CD4-positive, alpha-beta T cell treated with Interferon gamma for 1 hour (primary cell): ENCODE data around the gene PRSS12.
"Not testable (repeated sequence)": the region's sequence is repeated elsewhere in the genome, so short reads cannot be mapped to it uniquely, and the experiment has no call there.

ENCODE experiments used
- DNase-seq: peaks from one replicate; pipeline ENCODE4 v3.0.0-alpha.2; 2020

PRSS12 gene, protein sequence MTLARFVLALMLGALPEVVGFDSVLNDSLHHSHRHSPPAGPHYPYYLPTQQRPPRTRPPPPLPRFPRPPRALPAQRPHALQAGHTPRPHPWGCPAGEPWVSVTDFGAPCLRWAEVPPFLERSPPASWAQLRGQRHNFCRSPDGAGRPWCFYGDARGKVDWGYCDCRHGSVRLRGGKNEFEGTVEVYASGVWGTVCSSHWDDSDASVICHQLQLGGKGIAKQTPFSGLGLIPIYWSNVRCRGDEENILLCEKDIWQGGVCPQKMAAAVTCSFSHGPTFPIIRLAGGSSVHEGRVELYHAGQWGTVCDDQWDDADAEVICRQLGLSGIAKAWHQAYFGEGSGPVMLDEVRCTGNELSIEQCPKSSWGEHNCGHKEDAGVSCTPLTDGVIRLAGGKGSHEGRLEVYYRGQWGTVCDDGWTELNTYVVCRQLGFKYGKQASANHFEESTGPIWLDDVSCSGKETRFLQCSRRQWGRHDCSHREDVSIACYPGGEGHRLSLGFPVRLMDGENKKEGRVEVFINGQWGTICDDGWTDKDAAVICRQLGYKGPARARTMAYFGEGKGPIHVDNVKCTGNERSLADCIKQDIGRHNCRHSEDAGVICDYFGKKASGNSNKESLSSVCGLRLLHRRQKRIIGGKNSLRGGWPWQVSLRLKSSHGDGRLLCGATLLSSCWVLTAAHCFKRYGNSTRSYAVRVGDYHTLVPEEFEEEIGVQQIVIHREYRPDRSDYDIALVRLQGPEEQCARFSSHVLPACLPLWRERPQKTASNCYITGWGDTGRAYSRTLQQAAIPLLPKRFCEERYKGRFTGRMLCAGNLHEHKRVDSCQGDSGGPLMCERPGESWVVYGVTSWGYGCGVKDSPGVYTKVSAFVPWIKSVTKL

DNA sequence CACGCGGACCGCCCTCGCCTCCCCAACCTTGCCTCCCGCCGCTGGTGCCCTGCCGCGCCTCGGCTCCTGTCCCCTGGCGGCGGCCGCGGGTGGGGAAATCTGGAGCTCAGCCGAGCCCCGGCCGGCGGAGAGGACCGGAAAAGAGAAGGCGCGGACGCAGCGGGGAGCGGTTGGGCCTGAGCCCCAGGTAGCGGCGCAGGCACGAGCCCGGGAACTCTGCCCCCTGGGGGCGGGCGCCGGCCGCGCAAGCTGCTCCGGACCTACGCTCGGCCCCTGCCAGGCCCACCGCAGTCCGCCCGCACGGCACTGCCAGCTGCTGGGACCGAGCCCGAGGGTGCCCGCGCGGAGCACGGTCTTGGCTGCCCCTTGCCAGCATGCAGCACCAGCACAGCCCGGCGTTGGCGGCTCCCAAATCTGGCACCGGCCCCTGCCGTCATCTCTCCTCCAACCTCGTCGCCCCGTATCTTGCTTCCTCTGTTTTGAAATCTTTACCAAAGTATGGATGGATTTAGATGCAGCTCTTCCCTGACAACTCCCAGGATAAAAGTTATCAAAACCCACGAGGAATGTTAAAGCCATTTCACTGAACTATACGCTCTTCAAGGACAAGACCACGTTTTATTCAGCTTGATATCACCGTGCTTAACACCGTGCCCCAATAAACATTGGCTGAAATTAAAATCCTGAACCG, at the start of gene PRSS12:
Gene PRSS12, minus strand, starts transcription at position 161 of the 691 bp plus-strand sequence. CDS start 283 bp downstream, outside the sequence.
- DNase-seq = peak; percentile 38

DNA sequence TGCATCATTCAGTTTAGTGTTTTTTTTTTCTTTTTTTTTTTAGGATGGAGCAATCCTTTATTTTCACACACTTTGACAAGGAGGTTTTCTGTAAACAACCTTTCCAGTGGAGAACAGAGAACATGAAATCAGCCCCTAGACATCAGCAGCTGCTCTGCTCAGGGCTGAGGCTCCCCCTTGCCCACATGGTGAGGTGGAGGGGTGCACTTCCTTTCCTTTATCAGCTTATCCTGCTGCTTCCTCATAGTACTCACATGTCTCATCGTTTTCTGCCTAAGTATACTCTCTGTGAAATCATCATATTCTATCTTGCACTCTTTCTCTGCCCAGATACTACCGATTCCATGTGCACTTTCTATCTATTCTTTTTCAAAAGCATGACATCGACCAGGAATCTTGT, 47.6 kb upstream of the PRSS12 start:
- no peak for DNase-seq

DNA sequence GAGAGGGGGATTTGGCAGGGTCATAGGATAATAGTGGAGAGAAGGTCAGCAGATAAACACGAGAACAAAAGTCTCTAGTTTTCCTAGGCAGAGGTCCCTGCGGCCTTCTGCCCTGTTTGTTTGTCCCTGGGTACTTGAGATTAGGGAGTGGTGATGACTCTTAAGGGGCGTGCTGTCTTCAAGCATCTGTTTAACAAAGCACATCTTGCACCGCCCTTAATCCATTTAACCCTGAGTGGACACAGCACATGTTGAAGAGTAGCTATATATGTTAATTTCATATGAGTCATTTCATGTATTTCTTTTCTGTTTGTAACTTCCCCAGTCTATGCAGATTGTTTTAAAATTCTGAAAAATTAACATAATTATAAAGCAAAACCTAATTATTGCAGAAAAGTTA, 47.1 kb upstream of the PRSS12 start:
- not testable (repeated sequence) for DNase-seq

DNA sequence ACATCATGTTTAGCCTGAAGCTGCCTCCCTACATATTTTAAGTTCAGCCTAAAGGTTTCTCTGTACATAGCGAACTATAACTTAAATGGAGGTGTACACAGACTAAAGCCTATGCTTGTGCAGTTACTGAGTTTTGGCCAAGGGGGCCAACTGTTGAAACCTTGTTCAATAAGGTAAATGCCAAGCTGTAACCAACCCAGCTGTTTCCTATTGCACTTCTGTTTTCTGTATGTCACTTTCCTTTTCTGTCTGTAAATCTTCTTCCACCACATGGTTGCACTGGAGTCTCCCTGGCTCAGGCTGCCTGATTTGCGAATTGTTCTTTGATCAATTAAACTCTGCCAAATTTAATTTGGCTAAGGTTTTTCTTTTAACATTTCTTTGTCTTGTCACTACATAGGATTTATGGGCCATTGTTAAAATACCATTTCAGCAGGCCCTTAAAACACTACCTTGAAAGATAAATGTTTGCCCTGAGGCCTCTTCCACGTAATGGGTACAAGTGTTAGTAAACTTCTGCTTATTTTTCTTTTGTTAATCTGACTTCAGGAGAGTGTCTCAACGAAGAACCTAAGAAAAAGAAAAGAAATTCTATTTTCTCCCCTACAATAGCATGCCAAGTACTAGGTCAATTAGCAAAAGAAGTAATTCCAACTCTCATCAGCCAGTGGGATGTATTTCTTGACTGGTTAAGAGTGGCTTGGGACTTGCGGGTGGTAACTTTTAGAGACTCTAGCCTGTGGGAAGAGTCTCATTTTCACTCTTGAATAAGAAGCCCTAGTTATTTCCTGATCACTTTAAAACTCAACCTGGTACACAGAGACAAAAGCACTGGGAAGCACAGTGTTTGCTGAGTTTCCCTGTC, 45.7 kb upstream of the PRSS12 start:
- no peak for DNase-seq

DNA sequence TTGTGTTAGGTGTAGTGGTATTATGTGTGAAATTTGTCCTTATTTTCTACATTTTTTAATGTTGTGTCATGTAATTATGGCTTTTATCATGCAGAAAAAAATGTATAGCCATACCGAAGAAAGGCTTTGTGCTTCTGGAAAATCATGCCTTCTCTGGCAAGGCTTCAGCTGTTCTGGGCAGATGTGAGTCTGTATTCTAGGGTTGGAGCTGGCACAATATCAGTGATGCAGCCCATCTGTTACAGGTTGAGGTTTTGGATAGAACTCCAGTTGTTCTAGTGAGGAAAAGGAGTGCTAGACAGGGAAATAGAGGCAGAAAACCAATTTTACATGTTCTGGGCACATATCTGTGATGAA, 44.8 kb upstream of the PRSS12 start:
- no peak for DNase-seq

DNA sequence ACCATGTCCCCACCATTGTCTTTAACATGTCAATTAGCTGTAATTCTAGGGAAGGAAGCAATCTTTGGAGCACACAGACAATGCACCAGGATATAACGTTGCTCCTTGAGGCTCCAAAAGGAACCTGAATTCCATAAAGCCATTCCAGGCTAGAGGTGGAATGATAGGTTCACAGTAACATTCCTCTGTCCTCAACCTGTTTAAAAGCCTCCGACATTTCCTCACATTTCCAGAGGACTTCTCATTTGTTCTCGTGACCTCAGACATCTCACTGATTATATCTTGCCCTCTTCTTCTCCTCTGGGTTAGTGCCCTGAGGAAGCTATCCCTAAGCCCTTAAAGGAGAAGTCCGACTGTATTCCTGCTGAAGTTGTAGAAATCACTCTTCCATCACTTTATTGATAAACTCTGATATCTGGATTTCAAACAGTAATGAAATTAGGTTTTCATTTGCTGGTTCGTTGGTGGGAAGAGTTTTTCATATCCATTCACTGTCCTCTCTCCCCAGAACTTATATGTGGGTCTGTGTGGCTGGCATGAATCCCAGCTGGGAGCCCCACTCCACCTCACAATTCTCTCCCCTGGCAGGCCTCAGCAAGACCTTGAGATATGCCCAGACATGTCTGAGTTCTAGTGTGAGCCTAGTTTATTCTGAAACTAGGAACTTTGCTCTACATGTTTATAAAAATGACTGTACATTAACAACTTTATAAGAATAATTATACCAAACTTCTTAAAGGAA, 44.2 kb upstream of the PRSS12 start:
- no peak for DNase-seq

DNA sequence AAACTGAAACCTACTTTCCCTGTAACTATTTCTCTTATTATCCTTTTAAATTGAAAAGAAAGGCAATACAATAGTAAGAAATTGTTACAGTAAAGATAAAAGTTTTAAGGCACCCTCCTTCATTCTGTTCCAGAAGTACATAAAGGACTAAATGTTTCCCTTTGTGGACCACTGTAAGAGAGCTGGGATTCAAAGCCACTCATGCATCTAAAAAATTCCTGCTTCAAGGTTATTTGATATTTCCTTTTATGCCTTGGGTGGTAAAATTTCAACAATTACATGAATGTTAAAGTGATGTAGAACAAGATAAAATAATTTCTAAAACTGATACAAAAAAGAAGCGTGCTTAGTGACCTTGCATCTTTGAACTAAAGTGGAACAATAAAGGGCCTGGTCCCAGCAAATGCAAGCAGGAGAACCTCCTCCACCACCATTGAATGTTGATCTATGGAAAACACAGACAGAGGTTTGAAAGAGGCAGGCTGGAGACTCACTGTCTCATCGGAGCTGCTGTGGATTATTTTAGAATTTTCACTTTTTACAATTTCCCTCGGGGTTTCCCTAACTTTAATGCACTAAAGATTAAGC, 42.3 kb upstream of the PRSS12 start:
- DNase-seq = no peak

DNA sequence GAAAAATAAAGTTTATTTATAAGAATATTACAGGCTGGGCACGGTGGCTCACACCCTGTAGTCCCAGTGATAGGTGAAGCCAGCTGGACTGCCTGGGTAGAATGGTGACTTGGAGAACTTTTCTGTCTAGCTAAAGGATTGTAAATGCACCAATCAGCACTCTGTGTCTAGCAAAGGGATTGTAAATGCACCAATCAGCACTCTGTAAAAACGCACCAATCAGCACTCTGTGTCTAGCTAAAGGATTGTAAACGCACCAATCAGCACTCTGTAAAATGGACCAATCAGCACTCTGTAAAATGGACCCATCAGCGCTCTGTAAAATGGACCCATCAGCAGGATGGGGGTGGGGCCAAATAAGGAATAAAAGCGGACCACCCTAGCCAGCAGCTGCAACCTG, 39.7 kb upstream of the PRSS12 start:
- not testable (repeated sequence) for DNase-seq

DNA sequence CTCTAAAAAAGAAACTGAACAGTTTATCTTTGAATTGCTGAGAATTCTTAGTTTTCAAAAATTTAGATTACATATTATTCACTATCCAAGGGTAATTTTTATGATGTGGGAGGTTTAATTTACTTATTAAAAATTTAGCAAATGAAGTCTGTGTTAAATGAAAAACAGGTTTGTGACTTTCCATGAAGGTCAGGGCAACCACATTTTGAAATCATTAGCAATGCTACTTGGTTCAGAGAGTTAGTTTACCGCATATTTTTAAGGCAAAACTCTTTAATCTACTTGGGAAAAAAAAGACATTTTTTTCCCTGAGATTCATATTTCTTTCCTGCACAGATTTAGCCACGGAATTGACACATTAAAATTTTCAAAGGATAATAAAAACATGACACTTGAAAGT, 37.3 kb upstream of the PRSS12 start:
- DNase-seq = no peak

DNA sequence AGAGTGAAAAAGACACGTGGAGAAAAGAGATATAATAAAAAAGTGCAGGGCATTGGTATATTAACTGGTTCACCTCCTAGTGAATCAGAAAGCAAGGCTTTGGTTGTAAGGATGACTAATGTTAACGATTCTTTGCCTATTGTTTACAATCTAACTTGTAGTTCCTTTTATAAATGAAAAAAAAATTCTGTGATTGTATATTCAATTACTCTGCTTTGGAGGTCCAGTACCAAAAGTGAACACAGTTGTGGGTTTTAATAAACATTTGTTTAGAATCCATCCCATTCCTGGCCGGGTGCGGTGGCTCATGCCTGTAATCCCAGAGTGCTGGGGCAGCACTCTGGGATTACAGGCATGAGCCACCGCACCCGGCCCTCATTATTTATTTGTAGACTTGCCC, 36.9 kb upstream of the PRSS12 start:
- DNase-seq = no peak

DNA sequence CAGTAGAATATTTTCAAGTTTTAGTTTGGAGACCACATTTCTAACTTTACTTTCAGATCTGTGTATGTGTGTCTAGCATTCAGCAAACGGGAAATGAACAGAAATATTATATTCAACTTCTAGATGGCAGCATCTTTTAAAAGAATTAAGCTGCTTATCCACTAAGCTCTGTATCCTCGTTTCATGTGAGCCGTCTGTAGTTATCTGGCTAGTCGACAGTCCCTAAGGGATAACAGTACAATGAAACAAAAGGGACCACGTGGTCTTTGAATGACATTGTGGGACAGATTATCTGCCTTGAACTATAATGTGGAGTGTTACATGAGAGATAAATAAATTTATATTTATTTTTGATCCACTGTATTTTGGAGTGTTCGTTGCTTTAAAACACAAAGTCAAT, 35.8 kb upstream of the PRSS12 start:
- no peak for DNase-seq

DNA sequence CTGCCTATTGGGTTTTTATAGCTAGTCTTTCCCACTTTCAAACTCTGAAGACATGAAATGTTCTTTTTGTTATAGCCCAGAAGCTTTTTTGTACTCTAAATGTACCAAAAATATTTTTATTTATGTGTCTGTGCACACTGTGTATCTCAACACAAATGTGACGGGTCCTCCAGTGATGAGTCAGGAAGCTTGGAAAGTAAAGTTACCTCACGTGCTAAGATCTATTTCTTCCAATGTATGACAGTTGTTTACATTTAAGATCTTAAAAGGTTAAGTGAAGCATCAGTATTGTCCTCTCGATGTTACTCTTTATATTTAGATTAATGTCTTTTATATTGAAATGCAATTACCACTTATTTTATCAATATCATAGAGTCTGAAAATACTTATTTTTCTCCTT, 29.1 kb upstream of the PRSS12 start:
- DNase-seq = no peak

DNA sequence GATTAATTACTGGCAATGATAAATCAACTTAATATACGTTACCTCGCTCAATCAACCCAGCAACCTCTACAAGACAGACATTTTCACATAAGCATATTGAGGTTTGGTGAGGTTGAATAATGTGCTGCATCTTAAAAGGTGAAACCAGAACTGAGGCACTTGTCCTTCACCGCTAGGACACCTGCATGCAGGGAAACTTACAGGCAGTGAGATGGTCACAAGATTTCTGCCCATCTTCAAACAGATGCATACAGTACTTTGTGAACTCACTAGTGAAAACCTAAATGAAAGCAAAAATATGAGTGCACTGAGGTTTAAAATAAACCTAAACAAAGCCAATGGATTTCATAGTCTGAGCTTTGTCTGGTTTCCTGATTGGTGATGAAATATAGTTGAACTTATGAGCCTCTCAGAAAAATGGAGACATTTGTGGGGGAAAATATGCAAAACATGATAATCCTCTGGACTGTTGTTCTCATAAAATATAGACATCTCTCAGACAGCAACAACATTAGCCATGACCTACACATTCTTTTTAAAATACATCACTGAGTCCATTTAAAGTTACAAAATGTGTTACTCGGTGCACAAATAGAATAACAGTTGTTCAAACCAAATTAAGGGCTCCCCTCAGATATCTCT, 20.9 kb upstream of the PRSS12 start:
- no peak for DNase-seq

DNA sequence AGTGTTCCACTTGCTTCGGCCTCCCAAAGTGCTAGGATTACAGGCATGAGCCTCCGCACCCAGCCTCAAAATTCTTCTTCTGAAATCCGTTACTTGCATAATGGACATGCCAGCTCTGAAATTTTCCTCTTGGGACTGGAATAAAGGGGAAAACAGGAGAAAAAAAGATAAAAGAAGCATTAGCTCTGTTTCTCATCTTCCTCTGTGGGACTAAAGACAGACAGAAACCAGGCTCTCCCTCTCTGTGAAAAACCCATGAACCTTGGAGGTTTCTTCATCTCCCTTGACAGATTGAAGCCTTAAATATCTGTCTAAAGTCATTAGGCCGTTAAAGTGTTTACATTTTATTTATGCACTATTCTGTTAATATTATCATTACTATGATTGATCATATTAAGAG, 19.4 kb upstream of the PRSS12 start:
- no peak for DNase-seq

DNA sequence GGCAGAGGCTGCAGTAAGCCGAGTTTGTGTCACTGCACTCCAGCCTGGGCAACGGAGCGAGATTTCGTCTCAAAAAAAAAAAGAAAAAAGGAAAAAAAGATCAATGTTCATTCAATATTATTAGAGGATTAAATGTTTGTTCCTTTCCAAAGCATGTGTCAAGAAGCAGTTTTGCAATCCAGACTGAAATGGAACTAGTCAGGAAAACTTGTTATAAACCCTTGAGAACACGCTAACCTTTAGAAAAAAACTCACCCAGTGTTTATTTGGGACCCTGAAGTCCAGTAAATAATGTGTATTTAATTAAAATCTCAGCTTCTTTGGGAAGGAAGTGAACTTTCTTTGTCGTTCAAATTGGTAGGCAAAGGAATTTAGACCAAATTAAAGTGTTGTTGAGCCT, 16.4 kb upstream of the PRSS12 start:
- DNase-seq = no peak

DNA sequence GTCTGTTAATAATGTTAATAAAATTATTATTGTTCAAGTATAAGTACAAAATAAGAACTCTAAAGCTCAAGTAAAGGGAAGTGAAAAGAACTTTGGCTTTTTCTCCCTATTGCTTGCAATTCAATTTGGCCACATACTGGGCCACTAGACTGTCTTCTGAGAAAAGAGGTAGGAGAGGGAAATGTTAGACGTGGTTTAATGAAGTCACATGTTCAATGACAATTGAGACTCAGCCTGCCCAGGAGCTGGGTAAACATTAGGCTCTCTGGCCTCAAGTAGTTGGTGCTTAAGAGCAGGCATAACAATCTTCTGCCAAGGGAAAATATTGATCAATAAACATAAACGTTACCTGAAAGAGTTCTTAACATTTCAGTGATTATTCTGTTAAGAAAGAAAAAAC, 15.1 kb upstream of the PRSS12 start:
- no peak for DNase-seq

DNA sequence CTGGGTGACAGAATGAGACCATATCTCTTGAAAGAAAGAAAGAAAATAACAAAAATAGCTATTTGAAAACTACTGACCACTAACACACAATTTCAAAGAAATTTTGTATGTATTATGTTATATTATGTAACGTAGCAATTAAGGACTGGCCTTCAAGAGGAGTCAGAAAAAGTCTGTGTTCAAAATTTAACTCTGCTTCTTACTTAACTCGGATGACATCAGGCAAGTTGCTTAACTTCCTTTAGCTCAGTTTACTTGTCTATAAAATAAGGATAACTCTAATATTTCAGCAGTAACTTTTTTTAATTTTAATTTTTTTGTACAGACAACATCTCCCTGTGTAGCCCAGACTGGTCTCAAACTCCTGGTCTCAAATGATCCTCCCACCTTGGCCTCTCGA, 14.6 kb upstream of the PRSS12 start:
- no peak for DNase-seq

DNA sequence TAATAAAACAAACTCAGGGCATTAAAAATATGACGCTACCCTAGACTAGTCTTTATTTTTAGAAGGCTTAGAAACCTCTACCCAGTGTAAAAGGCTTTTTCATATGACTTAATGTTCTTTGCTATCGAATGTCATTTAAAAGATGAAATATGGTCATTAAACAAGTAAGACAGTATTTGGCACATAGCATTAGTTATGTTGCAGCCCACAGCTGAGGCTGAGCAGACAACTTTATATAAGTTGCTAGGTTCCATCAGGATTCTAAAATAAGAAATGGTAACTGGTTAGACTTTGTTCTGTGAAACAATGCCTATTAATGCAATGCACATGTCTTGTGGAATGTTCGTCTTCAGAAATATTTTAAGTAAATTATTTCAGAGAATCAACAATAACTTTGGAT, 10.4 kb upstream of the PRSS12 start:
- DNase-seq = no peak

DNA sequence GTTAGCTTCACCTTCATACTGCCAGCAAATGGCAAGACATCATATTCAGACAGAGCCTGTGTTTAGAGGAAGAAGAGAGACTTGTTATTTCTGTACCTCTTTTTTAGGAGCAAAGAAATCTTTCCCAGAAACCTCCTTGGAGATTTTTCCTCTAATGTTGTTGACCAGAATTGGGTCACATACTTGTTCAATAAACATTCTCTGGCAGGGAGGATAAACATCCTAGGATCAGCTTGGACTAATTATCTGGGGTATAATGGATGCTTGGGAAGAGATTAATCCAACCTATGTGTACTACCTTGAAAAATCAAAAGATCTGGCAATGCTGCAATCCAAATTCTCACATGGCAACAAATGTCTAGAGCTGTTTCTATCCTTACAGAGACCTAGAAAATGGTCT, 8.4 kb upstream of the PRSS12 start:
- DNase-seq = no peak

DNA sequence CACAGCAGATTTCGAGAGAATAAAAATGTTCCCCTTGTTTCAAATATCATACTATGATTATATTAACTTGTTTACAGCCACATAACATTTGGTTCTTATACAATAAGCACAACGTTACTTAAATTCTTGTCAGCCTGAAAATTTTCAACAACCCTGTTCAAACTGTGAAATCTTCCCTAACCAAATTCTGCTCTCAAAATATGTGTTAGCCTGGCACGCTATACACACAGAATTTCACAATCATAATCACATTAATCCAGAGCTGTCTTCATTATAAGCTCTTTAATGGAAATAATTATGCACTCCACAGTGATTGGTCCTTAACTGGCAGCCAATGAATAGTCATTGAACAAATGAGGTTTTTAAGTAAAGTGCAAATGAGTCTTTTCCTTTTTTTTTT, 7.3 kb upstream of the PRSS12 start:
- DNase-seq = no peak

DNA sequence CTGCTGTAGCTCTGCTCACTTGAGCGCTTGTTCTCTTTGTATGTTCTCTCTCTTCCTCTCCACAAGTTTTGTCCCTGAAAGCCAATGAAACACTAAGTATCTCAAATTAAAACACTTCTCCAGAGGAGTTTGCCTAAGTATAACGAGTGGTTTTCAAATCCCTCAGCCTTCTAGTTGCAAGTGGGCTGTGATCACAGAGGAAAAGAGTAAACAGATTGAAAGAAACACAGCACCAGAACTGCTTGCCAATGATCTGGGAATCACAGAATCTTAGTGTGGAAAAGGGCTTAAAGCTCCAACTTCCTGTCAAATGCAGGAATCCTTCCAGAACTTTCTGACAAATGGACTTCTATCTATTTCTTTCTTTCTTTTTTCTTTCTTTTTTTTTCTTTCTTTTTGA, 4.8 kb upstream of the PRSS12 start:
- DNase-seq = no peak
